Measurements from ENCODE around the gene TEX22.

DNA sequence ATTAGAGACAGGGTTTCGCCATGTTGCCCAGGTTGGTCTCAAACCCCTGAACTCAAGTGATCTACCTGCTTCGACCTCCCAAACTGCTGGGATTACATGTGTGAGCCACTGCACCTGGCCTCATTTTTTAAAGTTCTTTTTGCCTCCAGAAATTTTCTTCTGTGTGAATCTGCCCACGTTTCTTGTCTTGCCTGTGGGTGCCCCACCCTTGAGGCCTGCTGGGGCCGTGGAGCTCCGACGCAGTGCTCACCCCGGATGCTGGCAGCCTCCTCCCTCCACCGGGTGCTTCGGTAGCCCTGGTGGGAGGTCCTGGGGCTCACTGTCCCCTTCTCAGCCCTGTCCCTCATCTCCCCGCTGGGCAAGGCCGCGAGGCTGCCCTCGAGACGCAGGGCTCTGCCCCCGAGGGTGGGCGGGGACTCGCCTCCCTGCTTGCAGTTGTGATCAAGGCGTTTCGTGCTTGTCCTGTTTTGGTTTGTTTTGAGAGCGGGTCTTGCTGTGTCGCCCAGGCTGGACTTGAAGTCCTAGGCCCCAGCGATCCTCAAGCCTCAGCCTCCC, 56.8 kb downstream of the TEX22 start:
- TF ChIP-seq FOXA1 (IDR thresholded peaks at IDR 0.05): no peak
- no peak for TF ChIP-seq BHLHE40 (IDR thresholded peaks at IDR 0.05; ENCODE audit: borderline replicate concordance)
- no peak for TF ChIP-seq SUZ12 (IDR thresholded peaks at IDR 0.05)
- TF ChIP-seq, protein P1, sequence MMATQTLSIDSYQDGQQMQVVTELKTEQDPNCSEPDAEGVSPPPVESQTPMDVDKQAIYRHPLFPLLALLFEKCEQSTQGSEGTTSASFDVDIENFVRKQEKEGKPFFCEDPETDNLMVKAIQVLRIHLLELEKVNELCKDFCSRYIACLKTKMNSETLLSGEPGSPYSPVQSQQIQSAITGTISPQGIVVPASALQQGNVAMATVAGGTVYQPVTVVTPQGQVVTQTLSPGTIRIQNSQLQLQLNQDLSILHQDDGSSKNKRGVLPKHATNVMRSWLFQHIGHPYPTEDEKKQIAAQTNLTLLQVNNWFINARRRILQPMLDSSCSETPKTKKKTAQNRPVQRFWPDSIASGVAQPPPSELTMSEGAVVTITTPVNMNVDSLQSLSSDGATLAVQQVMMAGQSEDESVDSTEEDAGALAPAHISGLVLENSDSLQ (IDR thresholded peaks at IDR 0.05): no peak
- TF ChIP-seq FOXM1 (IDR thresholded peaks at IDR 0.05; ENCODE audit: borderline replicate concordance): no peak
- TF ChIP-seq SP1 (IDR thresholded peaks at IDR 0.05): no peak
- TF ChIP-seq FOXK2 (IDR thresholded peaks at IDR 0.05): no peak
- TF ChIP-seq ELF4 (IDR thresholded peaks at IDR 0.05): no peak
